GM12878 (cell line): ENCODE data around the gene ABHD8. TPM values are rescaled to one million over a fixed set of nuclear protein-coding genes. Genes with fewer than 3 reads are reported as not detected.

Experiments used
- ATAC-seq: fragments of 200-7000 bp; cut with Tn5 transposase; 3 replicates; pipeline ENCODE4 v1.9.1; 2020; ENCODE audit warnings: mild to moderate bottlenecking, moderate library complexity
- BruUV-seq: library from RNA; stranded (reverse); fragments of 400-500 nt; replicated peaks from 2 replicates; lab custom pipeline; 2021; lab: Mats Ljungman, UMichigan
- CTCF ChIA-PET: fragments of 300-600 bp; sonication (Branson Sonifier 250); formaldehyde crosslinking; extraction: SDS; loops from one replicate; lab custom pipeline; 2021; ENCODE audit warnings: inconsistent platforms; lab: Yijun Ruan, JAX
- POLR2A ChIA-PET: fragments of 350-600 bp; formaldehyde crosslinking; extraction: SDS; loops from one replicate; lab custom pipeline; 2021; ENCODE audit warnings: inconsistent platforms; lab: Charles Lee
- RAD21 ChIA-PET: fragments of 300-600 bp; sonication (Branson Sonifier 250); formaldehyde crosslinking; loops from one replicate; lab custom pipeline; 2023; ENCODE audit warnings: antibody characterized with exemption; ENCODE audit not compliant: unreplicated experiment; lab: Charles Lee
- SMC1A ChIA-PET: fragments of 300-600 bp; sonication (Branson Sonifier 250); formaldehyde crosslinking; loops from one replicate; lab custom pipeline; 2023; ENCODE audit not compliant: unreplicated experiment, uncharacterized antibody; lab: Charles Lee
- DNase-seq: peaks from one replicate; pipeline ENCODE4 v3.0.0-alpha.2; 2011; ENCODE audit warnings: low read depth, low spot score
- FAIRE-seq: peaks from 3 replicates; lab custom pipeline; 2011; peaks lifted over from hg19 to GRCh38; lab: Jason Lieb, UNC
- H2AFZ ChIP-seq: 2 replicates; pipeline ENCODE4 v1.6.0; 2011; ENCODE audit warnings: low read depth, low read length, control low read depth; ENCODE audit not compliant: control insufficient read depth
- H3K27ac ChIP-seq: 2 replicates; pipeline ENCODE4 v1.5.1; 2011; ENCODE audit warnings: control low read depth; ENCODE audit not compliant: control insufficient read depth, insufficient read depth
- H3K27me3 ChIP-seq, 2 experiments: replicated peaks in 1 of 2; 2 replicates each; pipeline versions ENCODE4 v1.6.0 to v1.6.1; 2011; ENCODE audit warnings: low read length in 1 of 2; ENCODE audit not compliant: control insufficient read depth in 2 of 2, insufficient read depth in 2 of 2
- H3K36me3 ChIP-seq, 2 experiments: 2 replicates each; pipeline ENCODE4 v1.5.1; 2011; ENCODE audit warnings: low read length in 1 of 2; ENCODE audit not compliant: control insufficient read depth in 2 of 2, insufficient read depth in 2 of 2
- H3K4me1 ChIP-seq: 2 replicates; pipeline ENCODE4 v1.6.1; 2011; ENCODE audit warnings: mild to moderate bottlenecking, low read length, moderate library complexity, mixed read lengths; ENCODE audit not compliant: control insufficient read depth, insufficient read depth
- H3K4me2 ChIP-seq: 2 replicates; pipeline ENCODE4 v1.6.0; 2011; ENCODE audit warnings: control low read depth; ENCODE audit not compliant: control insufficient read depth, insufficient read depth
- H3K4me3 ChIP-seq: fragments of 200-600 bp; sonication (generic); 2 replicates; pipeline ENCODE4 v1.5.1; 2016
- H3K79me2 ChIP-seq: 2 replicates; pipeline ENCODE4 v1.6.0; 2011; ENCODE audit warnings: low read length; ENCODE audit not compliant: control insufficient read depth, insufficient read depth
- H3K9ac ChIP-seq: 2 replicates; pipeline ENCODE4 v1.8.0; 2011; ENCODE audit warnings: low read length, control low read depth, mixed read lengths; ENCODE audit not compliant: control insufficient read depth, insufficient read depth
- H3K9me3 ChIP-seq: replicated peaks from 3 replicates; pipeline ENCODE4 v1.5.1; 2011; ENCODE audit warnings: mild to moderate bottlenecking, low read length; ENCODE audit not compliant: control insufficient read depth, insufficient read depth
- H4K20me1 ChIP-seq: 2 replicates; pipeline ENCODE4 v1.6.0; 2011; ENCODE audit not compliant: control insufficient read depth, insufficient read depth
- CBX3 ChIP-seq: fragments of 200-600 bp; sonication (generic); IDR thresholded peaks from 2 replicates; pipeline ENCODE4 v1.6.1; 2016; ENCODE audit warnings: low read depth, borderline replicate concordance
- CHD1 ChIP-seq: IDR thresholded peaks from 2 replicates; pipeline ENCODE4 v1.6.1; 2012; ENCODE audit warnings: low read depth, low read length, improper control_type of control experiment
- CHD4 ChIP-seq: fragments of 200-600 bp; sonication (generic); IDR thresholded peaks from 2 replicates; pipeline ENCODE4 v1.6.1; 2016; ENCODE audit warnings: mild to moderate bottlenecking
- CREM ChIP-seq: IDR thresholded peaks from 2 replicates; pipeline ENCODE4 v1.6.1; 2014; ENCODE audit warnings: antibody characterized with exemption, low read depth
- FOXK2 ChIP-seq: fragments of 450-650 bp; IDR thresholded peaks from 2 replicates; pipeline ENCODE4 v1.6.1; 2017; ENCODE audit warnings: mild to moderate bottlenecking, moderate library complexity
- GABPA ChIP-seq: IDR thresholded peaks from 2 replicates; pipeline ENCODE4 v1.6.1; 2014; ENCODE audit warnings: antibody characterized with exemption, low read depth, mild to moderate bottlenecking, inconsistent platforms
- KDM1A ChIP-seq: fragments of 200-600 bp; sonication (generic); IDR thresholded peaks from 2 replicates; pipeline ENCODE4 v1.6.1; 2016; ENCODE audit warnings: borderline replicate concordance
- PML ChIP-seq: IDR thresholded peaks from 2 replicates; pipeline ENCODE4 v1.6.1; 2012; ENCODE audit warnings: low read length, inconsistent platforms
- RUNX3 ChIP-seq: IDR thresholded peaks from 2 replicates; pipeline ENCODE4 v1.6.1; 2012; ENCODE audit warnings: low read length, inconsistent platforms
- SMARCA5 ChIP-seq: fragments of 450-650 bp; IDR thresholded peaks from 2 replicates; pipeline ENCODE4 v1.6.1; 2017; ENCODE audit warnings: mild to moderate bottlenecking
- SMC3 ChIP-seq: IDR thresholded peaks from 2 replicates; pipeline ENCODE4 v1.6.1; 2011; ENCODE audit warnings: low read length, improper control_type of control experiment, borderline replicate concordance
- ZBTB11 ChIP-seq: fragments of 450-650 bp; formaldehyde crosslinking; IDR thresholded peaks from 2 replicates; pipeline ENCODE4 v1.5.0; 2022; ENCODE audit warnings: mild to moderate bottlenecking, missing genetic modification characterization
- ZBTB40 ChIP-seq: fragments of 450-650 bp; IDR thresholded peaks from 2 replicates; pipeline ENCODE4 v1.6.1; 2016; ENCODE audit warnings: mild to moderate bottlenecking, moderate library complexity, borderline replicate concordance
- ZNF274 ChIP-seq: IDR thresholded peaks from one replicate; pipeline ENCODE4 v1.8.0; 2011; ENCODE audit not compliant: insufficient read length, insufficient read depth
- WGBS: methylation state at CpG from one replicate; pipeline ENCODE4 v1.1.6; 2016; ENCODE audit warnings: low lambda C conversion rate; ENCODE audit not compliant: insufficient replicate concordance, insufficient coverage; ENCODE audit errors: missing lambda C conversion rate; 5-methylcytosine and 5-hydroxymethylcytosine counted together
- in situ Hi-C: fragments of 300-500 bp; cut with MboI; formaldehyde crosslinking; loops from 9 replicates; pipeline ENCODE4 v1.14.3; 2018; ENCODE audit warnings: mixed read lengths
- intact Hi-C: fragments of 100-400 bp; cut with micrococcal nuclease; formaldehyde crosslinking; loops from one replicate; pipeline ENCODE4 v1.14.2; 2022; ENCODE audit not compliant: unreplicated experiment
- polyA plus RNA-seq, 11 experiments: library from polyadenylated mRNA; depleted of rRNA in 4 of 11; unstranded in 6 of 11; stranded (reverse) in 5 of 11; fragments of >200 nt; fragmentation: Nextera tagmentation in 4 of 11; fragmentation: Illumina TruSeq in 1 of 11; extraction: Ambion mirVana in 4 of 11; extraction: Trizol in 1 of 11; gene quantifications; 1 replicate in 1 of 11; 2 replicates in 10 of 11; pipeline versions ENCODE4 v1.2.1 to v1.2.3, GENCODE V29; 2011 to 2016; ENCODE audit warnings: inconsistent platforms in 2 of 11, missing spikeins in 2 of 11, low read depth in 1 of 11
- total RNA-seq, 4 experiments: library from RNA; depleted of rRNA in 3 of 4; stranded (reverse); fragments of >200 nt in 3 of 4; fragmentation: Illumina TruSeq in 1 of 4; extraction: Trizol in 1 of 4; gene quantifications; 2 replicates each; pipeline versions ENCODE4 v1.2.1 to v1.2.3, GENCODE V29; 2013 to 2021

Gene ABHD8
- total and polyA plus RNA-seq, 10 of the 15 experiments (the other 5 are each of a cell fraction or from before 2014, with no cell fraction given): 0.03 to 12.5 (median 6.0) TPM

- TF ChIP-seq ZBTB40 (0 out of 2 replicates have a peak, but pooled peaks have one; percentile 18), RUNX3 (no peak), GABPA (peak; percentile 80; the same call in 1 of the 2 replicates), CREM (peak; percentile 46; the same call in 1 of the 2 replicates)
These were observed 6.8 kb upstream of the ABHD8 start (continued) for GRCh38 chr19:17309965-17310461.

- Histone ChIP-seq H3K27me3 (no peaks in the 10 kb centered on the region), H3K4me3 (peak within 1 kb of the TSS; percentile 96), H3K36me3 (peaks cover under 1 to 9% of the 10 kb centered on the region in 2 experiments; a peak in 3 of 4 replicates), H3K4me2 (peak within 1 kb of the TSS; percentile 98), H3K79me2 (peaks cover 37% of the 10 kb centered on the region), H2AFZ (peak within 1 kb of the TSS; percentile 72), H3K27ac (peak within 1 kb of the TSS; percentile 88), H4K20me1 (peaks cover 3% of the 10 kb centered on the region; the same call in 1 of the 2 replicates), H3K9ac (peak within 1 kb of the TSS; percentile 80), H3K4me1 (peaks cover 20% of the 10 kb centered on the region), H3K9me3 (no peaks in the 10 kb centered on the region)
- ATAC-seq (peak; percentile 87), FAIRE-seq (peak; percentile 100), DNase-seq (peak; percentile 100)
- intact Hi-C loops: loop anchor here (1.0 to 10.0 kb wide), 2 partner anchors 25 to 415 kb away; partner anchors contain the start of gene ANO8
- ChIA-PET CTCF (interaction anchor here (0.8 to 1.8 kb wide), 7 partner anchors 23 to 111 kb away, joined by 3 to 9 read pairs (median 4); partner anchors contain the start of gene BABAM1), RAD21 (interaction anchor here (0.8 to 1.5 kb wide), 13 partner anchors 12 to 110 kb away, joined by 3 to 9 read pairs (median 4); partner anchors contain the start of genes ANO8, BABAM1, BST2 and USE1), POLR2A (interaction anchor here (0.5 to 2.9 kb wide), 13 partner anchors 12 to 110 kb away, joined by 3 to 24 read pairs (median 4); partner anchors contain the start of genes ANO8, BABAM1, BST2 and MVB12A), SMC1A (interaction anchor here (1.0 to 2.0 kb wide), 3 partner anchors 16 to 27 kb away, joined by 4 to 6 read pairs (median 5); no protein-coding TSS in a partner anchor)
- WGBS: 1% methylated on average over 42 of the region's 46 CpGs
- in situ Hi-C loops: no loop called here
- TSS peak; percentile 65 for BruUV-seq
- peak; percentile 30; the same call in 1 of the 2 replicates for TF ChIP-seq SMARCA5
- no peak for TF ChIP-seq KDM1A
- peak; percentile 10; the same call in 1 of the 2 replicates for TF ChIP-seq SMC3
- TF ChIP-seq ZBTB11 (CRISPR knock-in tag): no peak
- TF ChIP-seq PML: no peak
- TF ChIP-seq ZNF274: no peak
- no peak for TF ChIP-seq CBX3
- no peak for TF ChIP-seq CHD4
- TF ChIP-seq CHD1: no peak
- no peak for TF ChIP-seq FOXK2
These were observed 6.2 kb upstream of the ABHD8 start, which contains the start of gene DDA1 for GRCh38 chr19:17309198-17309964. TSS of gene DDA1 (plus strand) at chr19:17309563. CDS start at chr19:17309655, 92 bp downstream.
